ENCODE measurements around the gene SCYGR4.

SCYGR4 gene

GRCh38 chr2:227632827-227633226, 15.5 kb downstream of the SCYGR4 start:
- H3K4me3 ChIP-seq (ENCODE audit: low read length, poor library complexity, severe bottlenecking), result no peak overlapping the region
- H3K4me2 ChIP-seq (ENCODE audit: low read depth, low read length, poor library complexity, severe bottlenecking), result no peak overlapping the region
- no peaks in the 10 kb centered on the region for H3K9me3 ChIP-seq (ENCODE audit: insufficient read depth, low read depth, low read length)
- no peaks in the 10 kb centered on the region for H3K4me1 ChIP-seq (ENCODE audit: insufficient read depth, low read length, poor library complexity, severe bottlenecking)
- no peaks in the 10 kb centered on the region for H3K36me3 ChIP-seq (ENCODE audit: insufficient read depth, low read length)
- H3K79me2 ChIP-seq (ENCODE audit: insufficient read depth, low read length), result no peaks in the 10 kb centered on the region
- H4K20me1 ChIP-seq (ENCODE audit: insufficient read depth, low read length, poor library complexity, severe bottlenecking), result no peaks in the 10 kb centered on the region
- no peak overlapping the region for H2AFZ ChIP-seq (ENCODE audit: low read length)
- no peaks in the 10 kb centered on the region for H3K27me3 ChIP-seq (ENCODE audit: insufficient read depth, low read length, poor library complexity, severe bottlenecking)
- TF ChIP-seq CTCF (conservative IDR thresholded peaks at IDR 0.05; ENCODE audit: low read length) (no peak), EZH2phosphoT487 (IDR thresholded peaks at IDR 0.05; ENCODE audit: borderline replicate concordance) (no peak)
- no peaks in the 10 kb centered on the region for H3F3A ChIP-seq (ENCODE audit: low read depth)
- no peak overlapping the region for H3K9ac ChIP-seq (ENCODE audit: low read depth, low read length, poor library complexity, severe bottlenecking)
- H3K9me2 ChIP-seq (replicated peaks; ENCODE audit: low read depth, low read length), result no peaks in the 10 kb centered on the region

- H3K4me1 ChIP-seq (ENCODE audit: insufficient read depth, low read length, poor library complexity, severe bottlenecking), result no peaks in the 10 kb centered on the region
- no peak overlapping the region for H3K4me3 ChIP-seq (ENCODE audit: low read length, poor library complexity, severe bottlenecking)
- no peak overlapping the region for H3K4me2 ChIP-seq (ENCODE audit: low read depth, low read length, poor library complexity, severe bottlenecking)
- no peaks in the 10 kb centered on the region for H3K27me3 ChIP-seq (ENCODE audit: insufficient read depth, low read length, poor library complexity, severe bottlenecking)
- no peak overlapping the region for H2AFZ ChIP-seq (ENCODE audit: low read length)
- TF ChIP-seq EZH2phosphoT487 (IDR thresholded peaks at IDR 0.05; ENCODE audit: borderline replicate concordance) (no peak), CTCF (conservative IDR thresholded peaks at IDR 0.05; ENCODE audit: low read length) (no peak)
- no peaks in the 10 kb centered on the region for H3K9me2 ChIP-seq (replicated peaks; ENCODE audit: low read depth, low read length)
- H3K9ac ChIP-seq (ENCODE audit: low read depth, low read length, poor library complexity, severe bottlenecking), result no peak overlapping the region
- H3K79me2 ChIP-seq (ENCODE audit: insufficient read depth, low read length), result no peaks in the 10 kb centered on the region
- no peaks in the 10 kb centered on the region for H4K20me1 ChIP-seq (ENCODE audit: insufficient read depth, low read length, poor library complexity, severe bottlenecking)
- no peaks in the 10 kb centered on the region for H3K9me3 ChIP-seq (ENCODE audit: insufficient read depth, low read depth, low read length)
- no peaks in the 10 kb centered on the region for H3K36me3 ChIP-seq (ENCODE audit: insufficient read depth, low read length)
- no peaks in the 10 kb centered on the region for H3F3A ChIP-seq (ENCODE audit: low read depth)
Measured at GRCh38 chr2:227634201-227634600, 16.9 kb downstream of the SCYGR4 start.

GRCh38 chr2:227642656-227643055, 25.4 kb downstream of the SCYGR4 start:
- no peak overlapping the region for H3K4me3 ChIP-seq (ENCODE audit: low read length, poor library complexity, severe bottlenecking)
- H3K4me1 ChIP-seq (ENCODE audit: insufficient read depth, low read length, poor library complexity, severe bottlenecking), result no peaks in the 10 kb centered on the region
- H3K9ac ChIP-seq (ENCODE audit: low read depth, low read length, poor library complexity, severe bottlenecking), result no peak overlapping the region
- H3K27me3 ChIP-seq (ENCODE audit: insufficient read depth, low read length, poor library complexity, severe bottlenecking), result no peaks in the 10 kb centered on the region
- H3K9me2 ChIP-seq (replicated peaks; ENCODE audit: low read depth, low read length), result no peaks in the 10 kb centered on the region
- H3K4me2 ChIP-seq (ENCODE audit: low read depth, low read length, poor library complexity, severe bottlenecking), result no peak overlapping the region
- no peaks in the 10 kb centered on the region for H3K79me2 ChIP-seq (ENCODE audit: insufficient read depth, low read length)
- no peaks in the 10 kb centered on the region for H3K9me3 ChIP-seq (ENCODE audit: insufficient read depth, low read depth, low read length)
- H4K20me1 ChIP-seq (ENCODE audit: insufficient read depth, low read length, poor library complexity, severe bottlenecking), result no peaks in the 10 kb centered on the region
- no peaks in the 10 kb centered on the region for H3F3A ChIP-seq (ENCODE audit: low read depth)
- TF ChIP-seq CTCF (conservative IDR thresholded peaks at IDR 0.05; ENCODE audit: low read length), result no peak
- no peak for TF ChIP-seq EZH2phosphoT487 (IDR thresholded peaks at IDR 0.05; ENCODE audit: borderline replicate concordance)
- H2AFZ ChIP-seq (ENCODE audit: low read length), result no peak overlapping the region
- no peaks in the 10 kb centered on the region for H3K36me3 ChIP-seq (ENCODE audit: insufficient read depth, low read length)
